Activated CD8-positive, alpha-beta memory T cell treated with anti-CD3 and anti-CD28 coated beads, Interleukin-2, amount 50 U/mL, for 4 hours (primary cell): ENCODE measurements around the gene NR3C2.

Experiments used
- DNase-seq: peaks from one replicate; pipeline ENCODE4 v3.0.0-alpha.2; 2020

Gene NR3C2

GRCh38 chr4:148068065-148068911 lies 373.9 kb downstream of the NR3C2 start:
- DNase-seq: no peak

- no peak for DNase-seq
Observed at GRCh38 chr4:148067301-148067916, 374.8 kb downstream of the NR3C2 start.

GRCh38 chr4:148065075-148065474 lies 377.1 kb downstream of the NR3C2 start:
- DNase-seq: no peak

- DNase-seq: no peak
Observed at GRCh38 chr4:148064451-148064850, 377.8 kb downstream of the NR3C2 start.

- DNase-seq: no peak
Observed at GRCh38 chr4:148062301-148062950, 379.8 kb downstream of the NR3C2 start.

- DNase-seq: no peak
Observed at GRCh38 chr4:148061795-148062194, 380.4 kb downstream of the NR3C2 start.

- DNase-seq: no peak
Observed at GRCh38 chr4:148061141-148061481, 381.1 kb downstream of the NR3C2 start.

- no peak for DNase-seq
Observed at GRCh38 chr4:148060264-148061140, 381.7 kb downstream of the NR3C2 start.

GRCh38 chr4:148059617-148060180 lies 382.5 kb downstream of the NR3C2 start:
- DNase-seq: no peak

- no peak for DNase-seq
Observed at GRCh38 chr4:148057984-148058859, 384.0 kb downstream of the NR3C2 start.

- no peak for DNase-seq
Observed at GRCh38 chr4:148057516-148057915, 384.7 kb downstream of the NR3C2 start.

- DNase-seq: peak; percentile 67
Observed at GRCh38 chr4:148056879-148057278, 385.3 kb downstream of the NR3C2 start.

- DNase-seq: no peak
Observed at GRCh38 chr4:148055844-148056243, 386.4 kb downstream of the NR3C2 start.

GRCh38 chr4:148054275-148054674 lies 387.9 kb downstream of the NR3C2 start:
- no peak for DNase-seq

- no peak for DNase-seq
Observed at GRCh38 chr4:148053298-148054003, 388.8 kb downstream of the NR3C2 start.

GRCh38 chr4:148052448-148052847 lies 389.8 kb downstream of the NR3C2 start:
- DNase-seq: no peak

GRCh38 chr4:148051403-148051802 lies 390.8 kb downstream of the NR3C2 start:
- no peak for DNase-seq

GRCh38 chr4:148048598-148048997 lies 393.6 kb downstream of the NR3C2 start:
- no peak for DNase-seq

- DNase-seq: no peak
Observed at GRCh38 chr4:148044912-148045352, 397.3 kb downstream of the NR3C2 start.

- DNase-seq: no peak
Observed at GRCh38 chr4:148044089-148044911, 397.9 kb downstream of the NR3C2 start.
